HEK293 (cell line): Measurements from ENCODE around the gene ATP13A3.

Experiments
- ATF2 ChIP-seq: fragments of 450-650 bp; formaldehyde crosslinking; IDR thresholded peaks from 2 replicates; pipeline ENCODE4 v1.5.1; 2016; ENCODE audit warnings: missing biosample characterization, missing genetic modification characterization, low read depth
- CTCF ChIP-seq: fragments of 450-650 bp; formaldehyde crosslinking; IDR thresholded peaks from 2 replicates; pipeline ENCODE4 v1.5.1; 2016; ENCODE audit warnings: missing biosample characterization, missing genetic modification characterization
- KLF9 ChIP-seq: fragments of 450-650 bp; formaldehyde crosslinking; IDR thresholded peaks from 2 replicates; pipeline ENCODE4 v1.5.1; 2016; ENCODE audit warnings: missing biosample characterization, missing genetic modification characterization, low read depth
- OSR2 ChIP-seq: fragments of 450-650 bp; formaldehyde crosslinking; IDR thresholded peaks from 2 replicates; pipeline ENCODE4 v1.5.1; 2016; ENCODE audit warnings: missing biosample characterization, missing genetic modification characterization
- REST ChIP-seq: fragments of 450-650 bp; formaldehyde crosslinking; IDR thresholded peaks from 2 replicates; pipeline ENCODE4 v1.5.1; 2016; ENCODE audit warnings: missing biosample characterization, missing genetic modification characterization
- TRIM28 ChIP-seq: IDR thresholded peaks from 2 replicates; pipeline ENCODE4 v1.6.1; 2011; ENCODE audit warnings: low read length, control low read depth, borderline replicate concordance
- YY2 ChIP-seq: fragments of 450-650 bp; formaldehyde crosslinking; IDR thresholded peaks from 2 replicates; pipeline ENCODE4 v1.5.1; 2016; ENCODE audit warnings: missing biosample characterization, missing genetic modification characterization
- ZNF184 ChIP-seq: fragments of 450-650 bp; IDR thresholded peaks from 2 replicates; pipeline ENCODE4 v1.5.1; 2018; ENCODE audit warnings: missing biosample characterization, mild to moderate bottlenecking, missing genetic modification characterization
- ZNF274 ChIP-seq, 2 experiments: fragments of 200-500 bp in 1 of 2; fragments of 450-650 bp in 1 of 2; sonication (Bioruptor generic) in 1 of 2; formaldehyde crosslinking in 1 of 2; IDR thresholded peaks; 2 replicates each; pipeline versions ENCODE4 v1.5.1 to v1.6.1; 2014 to 2016; ENCODE audit warnings: borderline replicate concordance in 1 of 2, inconsistent platforms in 1 of 2, low read length in 1 of 2, missing biosample characterization in 1 of 2, missing genetic modification characterization in 1 of 2
- ZNF292 ChIP-seq: fragments of 450-650 bp; formaldehyde crosslinking; IDR thresholded peaks from 2 replicates; pipeline ENCODE4 v1.5.1; 2016; ENCODE audit warnings: low read depth, missing biosample characterization, missing genetic modification characterization, borderline replicate concordance
- ZNF571 ChIP-seq: fragments of 450-650 bp; formaldehyde crosslinking; IDR thresholded peaks from 2 replicates; pipeline ENCODE4 v1.5.0; 2017; ENCODE audit warnings: missing biosample characterization, missing genetic modification characterization
- ZNF776 ChIP-seq: fragments of 450-650 bp; formaldehyde crosslinking; IDR thresholded peaks from 2 replicates; pipeline ENCODE4 v1.5.0; 2017; ENCODE audit warnings: missing biosample characterization, missing genetic modification characterization, borderline replicate concordance

- no peak for TF ChIP-seq CTCF
- TF ChIP-seq ZNF776 (tag by site-specific recombination), result no peak
- TF ChIP-seq OSR2 (tag by site-specific recombination), result no peak
- no peak for TF ChIP-seq ZNF292 (tag by site-specific recombination)
- TF ChIP-seq ZNF274 (IDR thresholded peaks at IDR 0.05; ENCODE audit: low read length), result no peak
- TF ChIP-seq ZNF274 (tag by site-specific recombination; IDR thresholded peaks at IDR 0.05; ENCODE audit: borderline replicate concordance), result no peak
- no peak for TF ChIP-seq YY2 (tag by site-specific recombination)
- TF ChIP-seq REST, result no peak
- TF ChIP-seq ATF2, result no peak
- TF ChIP-seq KLF9 (tag by site-specific recombination), result no peak
- no peak for TF ChIP-seq ZNF184
- TF ChIP-seq ZNF571 (tag by site-specific recombination), result no peak
- no peak for TF ChIP-seq TRIM28
These were observed 10.8 kb downstream of the ATP13A3 start for GRCh38 chr3:194475978-194476377.
